Inferior parietal cortex (tissue), 1 donor: ENCODE results near the gene SLC15A4.

Experiments used
- DNase-seq: peaks from one replicate; pipeline ENCODE4 v3.0.0-alpha.2; 2016; ENCODE audit errors: extremely low spot score

Gene SLC15A4

DNA sequence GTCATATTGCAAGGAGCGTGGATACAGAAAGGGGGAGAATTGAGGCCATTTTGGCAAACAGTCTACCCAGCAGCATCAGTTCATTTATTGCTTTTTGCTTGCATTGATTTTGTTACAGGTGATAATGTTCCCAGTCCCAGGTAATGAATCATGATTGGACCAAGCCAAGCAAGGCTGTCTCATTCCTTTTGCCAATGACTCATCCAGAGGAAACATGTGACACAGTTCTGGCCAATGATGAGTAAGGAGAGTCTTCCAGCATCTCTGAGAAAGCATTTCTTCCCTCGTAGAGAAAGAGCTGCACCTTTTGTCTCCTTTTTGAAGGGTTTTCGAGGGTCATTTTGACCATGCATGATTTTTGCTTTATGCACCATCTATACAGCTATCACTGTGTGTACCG lies 68.2 kb downstream of the SLC15A4 start:
- no peak for DNase-seq

- no peak for DNase-seq
Measured at GRCh38 chr12:128754275-128754674, 69.5 kb downstream of the SLC15A4 start.

GRCh38 chr12:128753438-128753837 lies 70.3 kb downstream of the SLC15A4 start:
- no peak for DNase-seq

DNA sequence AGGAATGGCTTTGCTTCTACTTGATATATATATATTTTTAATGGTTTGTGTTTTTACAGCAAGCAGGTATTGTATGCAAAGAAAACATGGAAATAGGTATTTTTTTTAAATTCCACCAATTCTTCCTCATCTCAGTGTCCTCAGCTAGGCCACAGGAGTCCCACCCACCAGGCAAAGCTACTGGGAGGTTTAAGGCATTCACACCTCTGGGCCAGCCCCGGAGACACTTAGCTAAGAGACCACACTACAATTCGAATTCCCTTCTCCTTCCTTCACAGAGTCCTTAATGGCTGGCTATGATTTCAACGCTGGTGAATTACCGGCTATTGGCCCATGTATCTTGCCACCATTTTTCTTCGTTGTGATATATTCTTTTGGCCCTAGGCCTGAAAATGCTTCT lies 71.4 kb downstream of the SLC15A4 start:
- DNase-seq: no peak

- no peak for DNase-seq
Measured at GRCh38 chr12:128747441-128747840, 76.3 kb downstream of the SLC15A4 start.

DNA sequence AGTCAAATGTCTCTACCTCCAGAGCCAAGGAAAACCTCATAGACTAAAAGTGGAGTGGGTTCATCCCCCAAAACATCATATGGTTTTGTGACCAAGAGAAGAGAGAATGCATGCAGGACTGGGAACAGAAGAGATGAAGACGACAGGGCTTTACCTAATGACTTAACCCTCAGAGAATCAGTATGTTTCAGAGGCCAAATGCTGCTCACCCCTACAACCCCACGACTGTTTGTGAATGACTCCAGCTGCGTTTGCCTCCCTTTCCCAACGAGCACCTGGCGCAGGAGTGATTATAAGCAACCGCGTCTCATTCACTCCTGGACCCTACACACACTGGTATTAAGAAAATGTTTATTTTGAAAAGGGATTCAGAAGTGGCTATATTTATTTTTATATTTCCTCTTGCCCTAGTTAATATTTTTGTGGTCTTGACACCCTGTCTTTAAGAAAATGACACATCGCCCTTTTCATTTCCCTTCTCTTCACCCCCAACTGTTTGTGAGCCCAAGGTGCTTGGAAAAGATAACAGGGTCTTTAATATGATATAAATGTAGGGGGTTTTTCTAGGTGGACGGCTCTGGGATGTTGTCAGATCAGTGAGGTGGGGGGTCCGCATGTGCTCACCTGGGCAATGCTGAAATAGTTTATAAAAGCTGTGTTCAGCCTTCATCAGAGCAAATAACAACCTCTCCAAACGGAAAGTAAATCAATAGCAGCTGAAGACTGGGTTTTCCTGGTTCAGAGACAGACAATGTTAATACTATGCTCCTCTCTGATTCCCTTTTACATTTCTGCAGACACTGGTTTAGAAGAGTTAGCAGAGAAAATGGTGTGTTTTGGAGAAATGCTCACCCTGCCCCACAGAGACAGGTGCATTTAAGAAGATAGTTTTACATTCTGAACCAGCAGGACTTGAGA lies 77.7 kb downstream of the SLC15A4 start:
- DNase-seq: no peak

- DNase-seq: no peak
Measured at GRCh38 chr12:128743916-128744315, 79.8 kb downstream of the SLC15A4 start.
